A673 (cell line): Measurements from ENCODE around the gene CTU2. TPM values are rescaled to one million over a fixed set of nuclear protein-coding genes. Genes with fewer than 3 reads are reported as not detected.

ENCODE experiments used
- BruUV-seq: library from RNA; stranded (reverse); fragments of 400-500 nt; replicated peaks from 2 replicates; lab custom pipeline; 2021; lab: Mats Ljungman, UMichigan
- CTCF ChIA-PET: fragments of 300-600 bp; sonication (Branson Sonifier 250); formaldehyde crosslinking; loops from one replicate; lab custom pipeline; 2022; ENCODE audit warnings: antibody characterized with exemption; lab: Charles Lee
- POLR2A ChIA-PET: fragments of 300-600 bp; sonication (Branson Sonifier 250); formaldehyde crosslinking; loops from one replicate; lab custom pipeline; 2022; ENCODE audit warnings: antibody characterized with exemption; ENCODE audit not compliant: low non-redundant PET; lab: Charles Lee
- DNase-seq: peaks from one replicate; pipeline ENCODE4 v3.0.0-alpha.2; 2015; ENCODE audit warnings: low spot score
- H3K27ac ChIP-seq: fragments of 200-600 bp; sonication (generic); 2 replicates; pipeline ENCODE4 v1.5.1; 2016; ENCODE audit warnings: mixed run types, low read depth, mild to moderate bottlenecking, mixed read lengths, antibody characterized with exemption, low read length; ENCODE audit not compliant: poor library complexity, severe bottlenecking
- H3K27me3 ChIP-seq: fragments of 200-600 bp; sonication (generic); replicated peaks from 2 replicates; pipeline ENCODE4 v1.6.1; 2017; ENCODE audit warnings: mixed run types, low read depth, mild to moderate bottlenecking, mixed read lengths, antibody characterized with exemption, low read length; ENCODE audit not compliant: insufficient read depth, poor library complexity
- H3K36me3 ChIP-seq: fragments of 200-600 bp; sonication (generic); 2 replicates; pipeline ENCODE4 v1.6.1; 2016; ENCODE audit warnings: mixed run types, mild to moderate bottlenecking, mixed read lengths, antibody characterized with exemption, low read length; ENCODE audit not compliant: insufficient read depth, poor library complexity, severe bottlenecking
- H3K4me1 ChIP-seq: fragments of 200-600 bp; sonication (generic); 2 replicates; pipeline ENCODE4 v1.6.1; 2017; ENCODE audit warnings: mixed run types, mild to moderate bottlenecking, mixed read lengths, antibody characterized with exemption, low read length; ENCODE audit not compliant: insufficient read depth, poor library complexity, severe bottlenecking
- H3K4me3 ChIP-seq: fragments of 200-600 bp; sonication (generic); 2 replicates; pipeline ENCODE4 v1.5.1; 2016; ENCODE audit warnings: low read depth, mixed run types, mild to moderate bottlenecking, mixed read lengths, low read length; ENCODE audit not compliant: poor library complexity, severe bottlenecking
- H3K9me3 ChIP-seq: fragments of 200-600 bp; sonication (generic); 2 replicates; pipeline ENCODE4 v1.6.1; 2016; ENCODE audit warnings: mixed run types, low read depth, mild to moderate bottlenecking, mixed read lengths, antibody characterized with exemption, low read length; ENCODE audit not compliant: poor library complexity, severe bottlenecking
- EZH2 ChIP-seq: fragments of 200-600 bp; sonication (generic); IDR thresholded peaks from 2 replicates; pipeline ENCODE4 v1.6.1; 2017; ENCODE audit warnings: borderline replicate concordance, low read depth, mild to moderate bottlenecking, mixed read lengths, antibody characterized with exemption, low read length; ENCODE audit not compliant: poor library complexity, severe bottlenecking
- intact Hi-C: fragments of 100-400 bp; cut with micrococcal nuclease; formaldehyde crosslinking; loops from one replicate; pipeline ENCODE4 v1.10.0; 2022; ENCODE audit not compliant: unreplicated experiment
- total RNA-seq: library from RNA; stranded (reverse); gene quantifications from 2 replicates; pipeline ENCODE4 v1.2.3, GENCODE V29; 2021
- TF ChIP-seq, protein P1 (sequence below): fragments of 300-800, 200-600 bp; sonication (generic); conservative IDR thresholded peaks from 2 replicates; pipeline ENCODE4 v1.5.1; 2017; ENCODE audit warnings: low read depth, mild to moderate bottlenecking, antibody characterized with exemption, low read length, moderate library complexity, mixed read lengths

Gene CTU2
- total RNA-seq, 1 experiment from 2014 or later = 47.5 TPM

DNA sequence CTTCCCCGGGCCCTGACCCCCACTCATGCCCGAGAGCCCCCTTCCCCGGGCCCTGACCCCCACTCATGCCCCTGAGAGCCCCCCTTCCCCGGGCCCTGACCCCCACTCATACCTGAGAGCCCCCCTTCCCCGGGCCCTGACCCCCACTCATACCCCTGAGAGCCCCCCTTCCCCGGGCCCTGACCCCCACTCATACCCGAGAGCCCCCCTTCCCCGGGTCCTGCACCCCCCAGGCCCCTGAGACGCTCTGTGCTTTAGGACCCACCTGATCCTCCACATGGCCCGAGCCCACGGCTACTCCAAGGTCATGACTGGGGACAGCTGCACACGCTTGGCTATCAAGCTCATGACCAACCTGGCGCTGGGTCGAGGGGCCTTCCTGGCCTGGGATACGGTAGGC lies 6.8 kb downstream of the CTU2 start:
- POLR2A ChIA-PET = no interaction called here
- H3K9me3 ChIP-seq = no peaks in the 10 kb centered on the region
- CTCF ChIA-PET = no interaction called here

DNA sequence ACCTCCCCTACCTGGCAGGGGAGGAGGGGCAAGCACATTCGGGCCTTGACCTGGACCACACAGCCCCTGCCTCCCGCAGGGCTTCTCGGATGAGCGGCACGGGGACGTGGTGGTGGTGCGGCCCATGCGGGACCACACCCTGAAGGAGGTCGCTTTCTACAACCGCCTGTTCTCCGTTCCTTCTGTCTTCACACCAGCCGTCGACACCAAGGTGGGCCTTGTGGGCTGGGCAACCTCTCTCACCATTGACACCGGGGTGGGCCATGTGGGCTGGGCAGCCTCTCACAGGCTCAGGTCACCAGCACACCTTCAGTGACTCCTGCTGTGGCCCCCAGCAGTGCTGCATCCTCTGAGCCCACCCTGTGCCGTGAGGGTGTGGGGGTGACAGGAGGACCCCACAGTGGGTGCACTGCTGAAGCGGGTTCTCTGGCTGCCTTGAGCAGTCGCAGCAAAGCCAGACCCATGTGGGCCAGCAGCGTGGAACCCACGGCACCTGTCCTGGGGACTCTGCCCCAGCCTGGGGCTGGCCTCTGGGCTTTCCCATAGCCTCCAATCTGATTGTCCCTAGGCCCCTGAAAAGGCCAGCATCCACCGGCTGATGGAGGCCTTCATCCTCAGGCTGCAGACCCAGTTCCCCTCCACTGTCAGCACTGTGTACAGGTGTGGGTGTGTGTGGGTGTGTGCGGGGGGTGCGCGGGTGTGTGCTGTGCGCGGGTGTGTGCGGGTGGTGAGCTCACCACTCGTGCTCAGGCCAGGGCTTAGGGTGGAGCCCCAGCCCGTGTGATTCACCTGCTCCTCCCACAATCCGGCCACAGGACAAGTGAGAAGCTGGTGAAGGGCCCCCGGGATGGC lies 7.5 kb downstream of the CTU2 start:
- H3K9me3 ChIP-seq = no peaks in the 10 kb centered on the region
- H3K36me3 ChIP-seq = peaks cover 47% of the 10 kb centered on the region
- BruUV-seq = no TSS peak
- intact Hi-C loops = no loop called here
- H3K4me1 ChIP-seq = no peaks in the 10 kb centered on the region
- ChIA-PET CTCF (no interaction called here), POLR2A (no interaction called here)
- no peak for DNase-seq
- TF ChIP-seq, protein P1, sequence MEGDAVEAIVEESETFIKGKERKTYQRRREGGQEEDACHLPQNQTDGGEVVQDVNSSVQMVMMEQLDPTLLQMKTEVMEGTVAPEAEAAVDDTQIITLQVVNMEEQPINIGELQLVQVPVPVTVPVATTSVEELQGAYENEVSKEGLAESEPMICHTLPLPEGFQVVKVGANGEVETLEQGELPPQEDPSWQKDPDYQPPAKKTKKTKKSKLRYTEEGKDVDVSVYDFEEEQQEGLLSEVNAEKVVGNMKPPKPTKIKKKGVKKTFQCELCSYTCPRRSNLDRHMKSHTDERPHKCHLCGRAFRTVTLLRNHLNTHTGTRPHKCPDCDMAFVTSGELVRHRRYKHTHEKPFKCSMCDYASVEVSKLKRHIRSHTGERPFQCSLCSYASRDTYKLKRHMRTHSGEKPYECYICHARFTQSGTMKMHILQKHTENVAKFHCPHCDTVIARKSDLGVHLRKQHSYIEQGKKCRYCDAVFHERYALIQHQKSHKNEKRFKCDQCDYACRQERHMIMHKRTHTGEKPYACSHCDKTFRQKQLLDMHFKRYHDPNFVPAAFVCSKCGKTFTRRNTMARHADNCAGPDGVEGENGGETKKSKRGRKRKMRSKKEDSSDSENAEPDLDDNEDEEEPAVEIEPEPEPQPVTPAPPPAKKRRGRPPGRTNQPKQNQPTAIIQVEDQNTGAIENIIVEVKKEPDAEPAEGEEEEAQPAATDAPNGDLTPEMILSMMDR = no peak
- TF ChIP-seq EZH2 = no peak
- no peaks in the 10 kb centered on the region for H3K27me3 ChIP-seq
- no peak overlapping the region for H3K27ac ChIP-seq
- H3K4me3 ChIP-seq = no peak overlapping the region

More for the DNA sequence above, 6.8 kb downstream of the CTU2 start:
- Histone ChIP-seq H3K27me3 (no peaks in the 10 kb centered on the region), H3K4me3 (no peak overlapping the region), H3K36me3 (peaks cover 42% of the 10 kb centered on the region), H3K27ac (no peak overlapping the region), H3K4me1 (no peaks in the 10 kb centered on the region)
- BruUV-seq = no TSS peak
- DNase-seq = no peak
- intact Hi-C loops = no loop called here
- TF ChIP-seq EZH2 = no peak
- TF ChIP-seq, protein P1 = no peak

DNA sequence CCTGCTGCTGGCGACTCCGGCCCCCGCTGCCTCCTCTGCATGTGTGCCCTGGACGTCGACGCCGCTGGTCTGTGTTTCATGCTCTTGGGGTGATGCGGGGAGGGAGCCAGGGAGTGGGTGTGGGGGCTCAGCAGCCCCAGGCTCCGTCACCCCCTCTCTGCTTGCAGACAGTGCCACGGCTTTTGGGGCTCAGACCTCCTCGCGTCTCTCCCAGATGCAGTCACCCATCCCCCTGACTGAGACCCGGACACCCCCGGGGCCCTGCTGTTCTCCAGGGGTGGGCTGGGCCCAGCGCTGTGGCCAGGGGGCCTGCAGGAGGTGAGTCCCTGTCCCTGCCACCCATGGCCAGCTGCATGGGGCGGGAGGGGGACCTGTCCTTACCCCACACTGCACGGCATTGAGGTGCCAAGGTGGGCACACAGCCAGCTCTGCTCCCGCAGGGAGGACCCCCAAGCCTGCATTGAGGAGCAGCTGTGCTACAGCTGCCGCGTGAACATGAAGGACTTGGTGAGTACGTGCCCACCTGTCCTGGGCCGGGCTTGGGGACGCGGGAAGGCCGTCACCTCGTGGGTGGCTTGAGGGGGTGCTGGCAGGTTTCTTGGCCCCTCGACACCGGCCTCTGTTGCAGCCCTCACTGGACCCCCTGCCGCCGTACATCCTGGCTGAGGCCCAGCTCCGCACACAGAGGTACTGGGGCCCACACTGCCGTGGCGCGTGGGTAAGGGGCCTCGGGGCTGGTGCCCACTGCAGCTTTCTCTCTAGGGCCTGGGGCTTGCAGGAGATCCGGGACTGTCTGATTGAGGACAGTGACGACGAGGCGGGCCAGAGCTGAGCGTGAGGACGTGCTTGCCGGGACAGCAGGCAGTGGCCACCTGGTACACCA lies 8.4 kb downstream of the CTU2 start:
- H3K4me3 ChIP-seq = no peak overlapping the region
- no peaks in the 10 kb centered on the region for H3K4me1 ChIP-seq
- no peaks in the 10 kb centered on the region for H3K9me3 ChIP-seq
- intact Hi-C loops = no loop called here
- H3K27ac ChIP-seq = no peak overlapping the region
- H3K27me3 ChIP-seq = no peaks in the 10 kb centered on the region
- no peak for DNase-seq
- peaks cover 54% of the 10 kb centered on the region for H3K36me3 ChIP-seq
- TF ChIP-seq, protein P1 = no peak
- TF ChIP-seq EZH2 = no peak
- ChIA-PET CTCF (no interaction called here), POLR2A (no interaction called here)
- BruUV-seq = no TSS peak
